ACHN (cell line): ENCODE measurements around the gene DNM3.
"Not testable (repeated sequence)": the region's sequence is repeated elsewhere in the genome, so short reads cannot be mapped to it uniquely, and the experiment has no call there.

Source experiments
- DNase-seq: peaks from one replicate; pipeline ENCODE4 v3.0.0-alpha.2; 2015
- in situ Hi-C: cut with HindIII; loops from 2 replicates; pipeline ENCODE4 v1.10.0; 2017; ENCODE audit warnings: low sequenced_read_pairs, low pct_ligation_motif_present, low pct_unique_long_range_greater_than_20kb

The DNM3 gene

DNA sequence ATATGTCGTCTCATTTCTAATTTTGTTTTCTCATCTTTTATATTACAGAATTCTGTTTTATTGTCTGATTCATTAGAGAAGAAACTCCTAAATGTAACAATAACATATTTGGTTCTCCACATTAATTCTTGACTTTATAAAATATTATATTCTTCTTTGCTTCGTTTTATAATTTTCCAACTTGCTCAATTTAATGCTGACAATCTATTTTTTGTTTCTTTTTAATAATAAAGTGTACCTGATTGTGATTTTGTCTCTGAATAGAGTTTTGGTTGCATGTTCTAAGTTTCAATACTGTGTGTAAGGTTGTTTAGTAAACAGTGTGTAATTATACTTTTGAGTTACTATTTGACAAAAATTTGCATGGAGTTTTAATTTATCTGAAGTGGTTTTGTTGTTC is 448.1 kb downstream of the DNM3 start:
- DNase-seq, result no peak
- in situ Hi-C loops, result no loop called here

DNA sequence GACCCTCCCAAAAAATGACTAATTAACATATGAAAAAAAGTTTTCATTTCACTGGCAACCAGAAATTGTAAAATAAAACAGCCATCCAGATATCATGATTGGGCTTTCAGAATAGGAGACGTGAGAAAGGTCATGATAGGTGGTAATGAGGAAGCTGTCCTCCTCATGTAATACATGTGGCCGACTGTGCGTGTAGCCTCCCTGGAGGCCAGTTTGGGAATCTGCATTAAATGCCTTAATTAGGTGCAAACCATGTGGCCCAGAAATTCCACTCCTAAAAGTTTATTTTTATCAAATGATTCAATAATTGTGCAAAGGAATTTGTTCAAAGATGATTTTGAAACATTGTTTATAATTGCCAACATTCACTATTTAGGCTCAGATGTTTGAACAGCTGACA is 451.5 kb downstream of the DNM3 start:
- DNase-seq, result no peak
- in situ Hi-C loops, result no loop called here

DNA sequence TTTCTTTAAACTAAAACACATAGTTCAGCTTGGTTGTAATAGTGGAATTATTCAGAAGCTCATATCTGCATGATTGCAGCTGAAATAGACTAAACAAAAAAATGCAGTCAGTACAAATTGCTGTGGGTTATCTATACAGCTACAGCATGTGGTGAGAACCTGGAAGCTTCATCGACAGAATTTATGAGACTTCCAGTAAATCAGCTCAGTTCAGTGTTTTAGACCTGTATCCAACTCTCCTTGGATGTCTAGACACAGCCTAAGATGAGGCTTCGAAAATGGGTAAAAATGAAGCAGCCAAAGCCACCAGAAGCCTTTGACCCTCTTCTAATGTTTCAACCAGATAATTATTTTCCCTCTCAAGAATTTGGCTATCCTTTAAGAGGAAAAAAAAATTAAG is 452.1 kb downstream of the DNM3 start:
- in situ Hi-C loops, result no loop called here
- DNase-seq, result no peak

DNA sequence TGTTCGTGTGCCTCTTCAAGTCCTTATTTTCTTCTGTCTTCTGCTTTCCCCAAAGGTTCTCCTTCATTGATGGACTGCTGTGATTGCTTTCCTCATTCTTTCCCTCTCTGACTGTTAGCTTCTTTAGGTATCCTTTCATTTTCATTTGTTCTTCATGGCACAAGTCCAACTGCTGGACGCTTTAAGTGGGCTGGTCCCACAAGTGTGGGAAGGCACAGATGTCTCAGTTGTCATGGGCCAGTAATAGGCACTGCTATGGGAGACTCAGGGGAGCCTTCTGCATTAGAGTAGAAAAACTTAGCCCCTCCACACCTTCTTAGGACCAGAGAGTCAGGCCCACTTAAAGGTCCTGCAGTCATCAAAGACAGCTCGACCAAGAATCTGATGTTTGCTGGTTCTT is 456.8 kb downstream of the DNM3 start:
- in situ Hi-C loops, result no loop called here
- no peak for DNase-seq

GRCh38 chr1:172298911-172299310 is 457.6 kb downstream of the DNM3 start:
- in situ Hi-C loops, result no loop called here
- no peak for DNase-seq

DNA sequence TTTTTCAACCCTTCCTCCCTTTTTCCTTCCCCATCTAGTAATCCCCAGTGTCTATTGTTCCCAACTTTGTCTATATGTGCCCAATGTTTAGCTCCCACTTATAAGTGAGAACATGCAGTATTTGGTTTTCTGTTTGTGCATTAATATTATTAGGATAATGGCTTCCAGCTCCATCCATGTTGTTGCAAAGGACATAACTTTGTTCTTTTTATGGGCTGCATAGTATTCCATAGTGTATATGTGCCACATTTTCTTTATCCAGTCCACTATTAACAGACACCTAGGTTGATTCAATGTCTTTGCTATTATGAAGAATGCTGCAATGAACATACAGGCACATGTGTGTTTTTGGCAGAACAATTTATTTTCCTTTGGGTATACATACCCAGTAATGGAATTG is 458.2 kb downstream of the DNM3 start:
- DNase-seq, result no peak
- in situ Hi-C loops, result no loop called here

- DNase-seq, in situ Hi-C loops: not testable (repeated sequence)
Measured at GRCh38 chr1:172307508-172307907, 466.2 kb downstream of the DNM3 start.

GRCh38 chr1:172308142-172308541 is 466.8 kb downstream of the DNM3 start:
- in situ Hi-C loops, result no loop called here
- no peak for DNase-seq

- in situ Hi-C loops, result no loop called here
- no peak for DNase-seq
Measured at GRCh38 chr1:172308577-172308976, 467.3 kb downstream of the DNM3 start.

GRCh38 chr1:172320733-172321132 is 479.4 kb downstream of the DNM3 start:
- no peak for DNase-seq
- in situ Hi-C loops, result no loop called here

- in situ Hi-C loops, result no loop called here
- DNase-seq, result peak; percentile 27
Measured at GRCh38 chr1:172321451-172321850, 480.2 kb downstream of the DNM3 start.

GRCh38 chr1:172322219-172323061 is 481.1 kb downstream of the DNM3 start:
- in situ Hi-C loops, result no loop called here
- peak; percentile 72 for DNase-seq

DNA sequence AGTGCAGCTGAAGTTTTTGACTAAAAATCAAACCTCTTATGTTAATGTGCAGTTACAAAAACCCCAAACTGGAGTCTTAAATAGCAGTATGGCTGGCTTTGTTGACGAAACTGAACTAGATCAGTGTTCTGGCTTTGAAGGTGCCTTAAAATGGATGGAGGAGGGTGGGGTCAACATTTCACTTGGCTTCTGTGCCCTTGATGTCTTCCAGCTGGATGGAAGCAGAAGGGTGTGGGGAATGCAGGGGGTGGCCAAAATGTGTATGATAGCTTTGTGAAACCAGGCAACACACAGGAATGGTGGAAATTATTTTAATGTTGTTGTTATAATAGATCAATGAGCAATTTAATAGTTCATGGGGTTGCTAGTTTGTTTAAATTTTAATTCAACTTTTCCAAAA is 482.4 kb downstream of the DNM3 start:
- in situ Hi-C loops, result no loop called here
- DNase-seq, result no peak

DNA sequence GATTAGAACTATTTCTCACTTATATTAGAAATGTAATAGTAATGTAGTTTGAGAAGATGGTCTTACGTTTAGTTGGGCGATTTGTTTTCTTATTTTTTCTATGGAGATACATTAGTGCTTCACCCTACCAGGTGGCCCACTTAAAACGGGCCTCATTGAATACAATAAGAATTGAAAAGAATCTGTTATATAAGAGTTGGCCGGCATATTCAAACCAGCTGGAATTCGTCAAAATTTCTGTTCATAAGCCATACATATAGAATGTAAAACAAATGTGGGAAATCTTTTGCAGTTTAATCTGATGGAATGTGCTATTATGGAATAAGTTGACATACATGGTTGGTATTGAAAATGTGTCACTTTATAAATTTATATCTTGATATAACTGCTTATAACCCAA is 482.8 kb downstream of the DNM3 start:
- no peak for DNase-seq
- in situ Hi-C loops, result no loop called here

DNA sequence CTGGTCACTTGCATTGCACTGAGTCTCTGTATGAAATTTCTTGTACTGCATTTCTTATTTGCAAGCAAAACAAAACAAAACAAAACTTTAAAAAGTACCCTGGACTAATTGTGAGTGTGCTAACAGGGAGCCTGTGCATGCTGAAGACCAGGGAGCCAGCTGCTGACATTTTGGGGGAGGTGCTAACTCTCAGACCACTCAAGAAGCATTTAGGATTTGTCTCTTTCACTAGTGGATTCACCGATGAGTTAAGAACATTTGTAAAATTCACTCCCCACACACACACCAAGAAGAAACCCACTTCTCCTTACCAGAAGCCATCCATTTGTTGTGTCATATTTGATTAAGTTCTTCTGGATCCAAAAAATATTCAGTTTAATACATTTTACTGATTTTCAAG is 483.5 kb downstream of the DNM3 start:
- in situ Hi-C loops, result no loop called here
- no peak for DNase-seq

DNA sequence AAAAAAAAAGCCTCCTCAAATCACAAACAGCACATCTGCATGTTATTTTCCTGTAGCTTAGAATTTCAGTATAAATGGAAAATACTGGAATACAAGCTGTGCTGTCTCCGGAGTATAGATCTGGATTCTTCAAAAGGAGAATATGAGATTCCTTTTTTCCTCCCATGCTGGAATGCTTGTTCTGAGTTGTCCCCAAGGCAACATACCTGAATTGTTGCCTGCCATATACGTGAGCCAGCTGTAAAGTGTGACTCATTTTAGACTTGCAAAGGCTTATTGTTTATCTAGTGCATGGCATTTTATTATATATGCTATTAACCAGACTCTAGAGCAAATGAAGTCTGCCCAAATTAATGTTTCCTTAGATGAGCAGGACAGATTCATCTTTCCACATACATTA is 484.2 kb downstream of the DNM3 start:
- in situ Hi-C loops, result no loop called here
- no peak for DNase-seq

DNA sequence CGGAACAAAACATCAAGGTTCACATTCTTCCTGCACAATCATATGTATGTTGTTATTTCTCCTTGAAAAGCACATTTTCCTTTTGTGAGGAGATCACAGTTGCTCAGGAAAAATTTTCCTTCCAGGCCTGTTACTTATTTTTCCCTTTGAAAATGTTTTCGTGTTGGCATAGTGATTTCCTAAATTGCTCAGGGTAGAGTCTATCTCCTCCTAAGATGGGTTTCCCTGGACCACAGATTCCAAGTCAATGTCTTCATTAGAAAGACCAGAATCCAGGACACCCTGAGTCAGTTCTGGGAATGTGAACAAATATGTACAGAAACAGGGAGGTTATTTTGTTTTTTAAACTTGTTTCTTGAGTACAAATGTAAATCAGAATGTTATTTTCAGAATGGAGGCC is 484.8 kb downstream of the DNM3 start:
- in situ Hi-C loops, result no loop called here
- DNase-seq, result no peak

DNA sequence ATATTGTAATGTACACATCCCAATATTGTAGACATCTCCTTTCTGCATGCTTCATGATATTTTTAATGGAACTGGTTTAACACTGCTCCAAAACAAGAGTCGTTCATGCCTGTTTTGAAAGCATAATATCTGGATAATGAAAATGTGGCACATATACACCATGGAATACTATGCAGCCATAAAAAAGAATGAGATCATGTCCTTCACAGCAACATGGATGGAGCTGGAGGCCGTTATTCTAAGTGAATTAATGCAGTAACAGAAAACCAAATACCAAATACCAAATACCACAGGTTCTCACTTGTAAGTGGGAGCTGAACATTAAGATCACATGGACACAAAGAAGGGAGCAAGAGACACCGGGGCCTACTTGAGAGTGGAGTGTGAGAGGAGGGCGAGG is 487.0 kb downstream of the DNM3 start:
- in situ Hi-C loops, result no loop called here

GRCh38 chr1:172332230-172332629 is 490.9 kb downstream of the DNM3 start:
- DNase-seq, result no peak
- in situ Hi-C loops, result no loop called here

More for the DNA sequence above, 487.0 kb downstream of the DNM3 start:
- no peak for DNase-seq

DNA sequence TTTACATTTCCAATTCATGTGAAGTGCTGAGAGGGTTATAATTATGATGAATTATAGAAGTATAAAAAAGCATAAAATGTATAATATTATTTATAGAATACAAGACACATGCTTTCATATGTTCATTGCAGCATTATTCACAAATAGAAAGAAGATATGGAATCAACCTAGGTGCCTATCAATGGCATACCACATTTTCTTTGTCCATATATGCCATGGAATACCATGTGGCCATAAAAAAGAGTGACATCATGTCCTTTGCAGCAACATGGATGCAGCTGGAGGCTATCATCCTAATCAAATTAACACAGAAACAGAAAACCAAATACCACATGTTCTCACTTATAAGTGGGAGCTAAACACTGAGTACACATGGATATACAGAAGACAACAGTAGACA is 494.1 kb downstream of the DNM3 start:
- in situ Hi-C loops, result no loop called here
- DNase-seq, result no peak
